ENCODE results near the gene GNB4.

GRCh38 chr3:179428876-179429548 is 22.3 kb downstream of the GNB4 start:
- TF ChIP-seq CTCF (IDR thresholded peaks at IDR 0.05) (no peak), POLR2AphosphoS5 (IDR thresholded peaks at IDR 0.05) (no peak), POLR2A (IDR thresholded peaks at IDR 0.05) (no peak)
